Pancreas (tissue), 10 donors: Measurements from ENCODE around the gene RIN1. TPM values are rescaled to one million over a fixed set of nuclear protein-coding genes. Genes with fewer than 3 reads are reported as not detected.

Source experiments
- ATAC-seq, 4 donors: fragments of 200-7000 bp; cut with Tn5 transposase; one replicate each; pipeline versions ENCODE4 v1.8.0 to v1.9.1; 2020; ENCODE audit warnings: mild to moderate bottlenecking in 4 of 4, moderate library complexity in 4 of 4
- DNase-seq, 6 donors: peaks; one replicate each; pipeline ENCODE4 v3.0.0-alpha.2; 2020
- FAIRE-seq: peaks from 2 replicates; lab custom pipeline; 2012; peaks lifted over from hg19 to GRCh38; lab: Jason Lieb, UNC
- H3K27ac ChIP-seq, 4 donors: fragments of 200-600 bp; sonication (generic); 1 replicate in 3 of 4; 2 replicates in 1 of 4; pipeline versions ENCODE4 v1.5.0 to v1.8.0; 2020
- H3K27me3 ChIP-seq, 4 donors: fragments of 200-600 bp; one replicate each; pipeline ENCODE4 v1.8.0; 2021
- H3K36me3 ChIP-seq, 3 donors: fragments of 200-600 bp; sonication (generic) in 1 of 3; one replicate each; pipeline versions ENCODE4 v1.5.0 to v1.8.0; 2020 to 2021
- H3K4me1 ChIP-seq, 3 donors: fragments of 200-600 bp; one replicate each; pipeline ENCODE4 v1.8.0; 2021
- H3K4me3 ChIP-seq, 4 donors: fragments of 200-600 bp; sonication (generic) in 2 of 4; one replicate each; pipeline versions ENCODE4 v1.5.0 to v1.8.0; 2020 to 2021
- H3K9me3 ChIP-seq, 4 donors: fragments of 200-600 bp; one replicate each; pipeline ENCODE4 v1.8.0; 2021
- CTCF ChIP-seq, 4 donors: fragments of 200-600 bp; sonication (generic) in 3 of 4; IDR thresholded peaks; one replicate each; pipeline versions ENCODE4 v1.5.0 to v1.8.0; 2021; ENCODE audit warnings: antibody characterized with exemption in 4 of 4
- WGBS, 2 donors: extraction: QIAGEN DNeasy Blood & Tissue Kit; methylation state at CpG; one replicate each; pipeline ENCODE4 v1.1.7; 2013; 5-methylcytosine and 5-hydroxymethylcytosine counted together
- intact Hi-C, 3 donors: fragments of 100-400 bp; cut with DNase I; formaldehyde crosslinking; loops; one replicate each; pipeline versions ENCODE4 v1.11.1 to v1.14.2; 2022
- polyA plus RNA-seq, 2 donors: library from polyadenylated mRNA; stranded (reverse); fragments of 200-250 nt; gene quantifications; one replicate each; pipeline ENCODE4 v1.2.3, GENCODE V29; 2013
- total RNA-seq, 6 donors: library from RNA; stranded (reverse); fragmentation: NEBNext Ultra II Directional in 4 of 6; extraction: Animal tissue kit (Norgen Biotek cat#: 25700) in 4 of 6; gene quantifications; one replicate each; pipeline versions ENCODE4 v1.2.1 to v1.2.4, GENCODE V29; 2021 to 2023
- donor health status: healthy with polysubstance abuse.
- donor health status: DM: no; HTN: no; CAD: no; lungs with moderate emphysema.
- donor health status: DM: no; HTN: no; CAD: no.
- donor health status: control.
- donor health status: control.
- donor health status: Bipolar disorder and iron deficiency.
- donor health status: DM: yes; HTN: yes; CAD: no.
- donor health status: DM: no; HTN: no; CAD: no.
- donor health status: DM: no; HTN: no; CAD: no.
- donor health status: DM: yes; HTN: yes; CAD: no.

RIN1 gene
- total and polyA plus RNA-seq, 8 donors: 2.7 to 15.7 (median 4.8) TPM

- H3K4me3 ChIP-seq: no peak overlapping the region
- H3K36me3 ChIP-seq: no peaks in the 10 kb centered on the region
- ATAC-seq (no peak), DNase-seq (no peak), FAIRE-seq (no peak)
- TF ChIP-seq CTCF (IDR thresholded peaks at IDR 0.05): no peak
- 69 to 80% methylated on average over 3 of the region's 3 CpGs for WGBS, 2 donors
- no peaks in the 10 kb centered on the region for H3K9me3 ChIP-seq
- H3K27ac ChIP-seq: no peak overlapping the region
- intact Hi-C loops: no loop called here
- no peaks in the 10 kb centered on the region for H3K4me1 ChIP-seq
- no peaks in the 10 kb centered on the region for H3K27me3 ChIP-seq
These were observed 17.6 kb downstream of the RIN1 start for GRCh38 chr11:66318600-66318970.

- intact Hi-C loops: no loop called here
- H3K9me3 ChIP-seq: no peaks in the 10 kb centered on the region
- no peaks in the 10 kb centered on the region for H3K36me3 ChIP-seq
- no peak overlapping the region for H3K4me3 ChIP-seq
- H3K4me1 ChIP-seq: no peaks in the 10 kb centered on the region
- H3K27ac ChIP-seq: peak overlapping the region in 2 of 4 donors; percentile 5 to 37
- peak in 3 of 4 donors; percentile 30 to 45 (median 37) for ATAC-seq
- no peak for FAIRE-seq
- no peak for TF ChIP-seq CTCF (IDR thresholded peaks at IDR 0.05)
- 51 to 56% methylated on average over 16 of the region's 16 CpGs for WGBS, 2 donors
- no peak for DNase-seq
- H3K27me3 ChIP-seq: no peaks in the 10 kb centered on the region
These were observed 18.3 kb downstream of the RIN1 start for GRCh38 chr11:66317723-66318599.

- WGBS, 2 donors: 51 to 55% methylated on average over 14 of the region's 14 CpGs
- intact Hi-C loops: no loop called here
- Histone ChIP-seq H3K27me3 (no peaks in the 10 kb centered on the region), H3K27ac (peak overlapping the region in 2 of 4 donors; percentile 5 to 37), H3K4me1 (no peaks in the 10 kb centered on the region), H3K4me3 (no peak overlapping the region), H3K9me3 (no peaks in the 10 kb centered on the region), H3K36me3 (no peaks in the 10 kb centered on the region)
- DNase-seq (no peak), ATAC-seq (no peak), FAIRE-seq (no peak)
- TF ChIP-seq CTCF (IDR thresholded peaks at IDR 0.05): no peak
These were observed 18.9 kb downstream of the RIN1 start for GRCh38 chr11:66317322-66317722.

GRCh38 chr11:66316849-66317251, 19.4 kb downstream of the RIN1 start, which contains the start of gene CD248:
Gene CD248 (minus strand): TSS chr11:66317044. CDS start chr11:66317027, 17 bp downstream.
- WGBS, 2 donors: 38% methylated on average over 29 of the region's 29 CpGs; no CpG with 5 or more reads in 1 of the 2 donors
- DNase-seq (peak in 1 of 6 donors; percentile 68), ATAC-seq (no peak), FAIRE-seq (no peak)
- Histone ChIP-seq H3K27me3 (no peaks in the 10 kb centered on the region), H3K27ac (peak within 1 kb of the TSS in 2 of 4 donors; percentile 5 to 37), H3K36me3 (no peaks in the 10 kb centered on the region), H3K9me3 (no peaks in the 10 kb centered on the region), H3K4me3 (peak within 1 kb of the TSS in 2 of 4 donors; percentile 4 to 55), H3K4me1 (no peaks in the 10 kb centered on the region)
- intact Hi-C loops: no loop called here
- TF ChIP-seq CTCF (IDR thresholded peaks at IDR 0.05): no peak
